ENCODE results near the gene BEND7. TPM values are rescaled to one million over a fixed set of nuclear protein-coding genes. Genes with fewer than 3 reads are reported as not detected.
"Not testable (repeated sequence)": the region's sequence is repeated elsewhere in the genome, so short reads cannot be mapped to it uniquely, and the experiment has no call there.

Gene BEND7
- total and polyA plus RNA-seq, 2 of the 13 experiments (the other 11 are each of a cell fraction or from before 2014, with no cell fraction given): 14.1 to 17.1 TPM

GRCh38 chr10:13404305-13404759, 124.5 kb downstream of the BEND7 start:
- Histone ChIP-seq H4K20me1 (ENCODE audit: insufficient read depth, low read length) (no peaks in the 10 kb centered on the region), H3K9me3 (ENCODE audit: low read length) (no peaks in the 10 kb centered on the region), H3K4me2 (ENCODE audit: low read depth, low read length) (no peak overlapping the region), H3K4me1 (ENCODE audit: insufficient read depth, low read length) (peaks cover 10% of the 10 kb centered on the region), H2AFZ (ENCODE audit: low read length) (no peak overlapping the region), H3K36me3 (replicated peaks in 1 of 2; ENCODE audit: control insufficient read depth in 1 of 2, insufficient read depth in 2 of 2, low read length in 2 of 2) (no peaks in the 10 kb centered on the region), H3K4me3 (replicated peaks in 1 of 3; ENCODE audit: insufficient read depth in 1 of 3, low read depth in 2 of 3, low read length in 3 of 3) (no peak overlapping the region), H3K27ac (ENCODE audit: extremely low read length, insufficient read depth, low read length) (no peak overlapping the region), H3K27me3 (ENCODE audit: control insufficient read depth in 1 of 2, insufficient read depth in 2 of 2, low read length in 2 of 2) (peaks cover 0 to 3% of the 10 kb centered on the region in 2 experiments; a peak in 1 of 5 replicates), H3K79me2 (ENCODE audit: insufficient read depth, low read length) (no peaks in the 10 kb centered on the region), H3K9ac (ENCODE audit: insufficient read depth, low read depth, low read length) (no peak overlapping the region)
- FAIRE-seq (no peak), ATAC-seq (no peak), DNase-seq (ENCODE audit: low spot score) (no peak)
- ChIA-PET POLR2A (no interaction called here), CTCF (ENCODE audit: low intra/inter-chr PET ratio, low total read pairs) (no interaction called here)
- no peak for TF ChIP-seq ZNF431 (CRISPR knock-in tag; IDR thresholded peaks at IDR 0.05; ENCODE audit: borderline replicate concordance, low read depth)
- no peak for TF ChIP-seq ZNF230 (CRISPR knock-in tag; IDR thresholded peaks at IDR 0.05)
- TF ChIP-seq ZSCAN22 (CRISPR knock-in tag; IDR thresholded peaks at IDR 0.05): no peak
- no peak for TF ChIP-seq ZNF331 (CRISPR knock-in tag; IDR thresholded peaks at IDR 0.05)
- no peak for TF ChIP-seq POLR2A (IDR thresholded peaks at IDR 0.05; ENCODE audit: insufficient read depth in 1 of 2, low read depth in 2 of 2, low read length in 2 of 2)
- no peak for TF ChIP-seq PAX8 (CRISPR knock-in tag; IDR thresholded peaks at IDR 0.05; ENCODE audit: borderline replicate concordance)
- no peak for TF ChIP-seq ZFP82 (CRISPR knock-in tag; IDR thresholded peaks at IDR 0.05; ENCODE audit: borderline replicate concordance)
- intact Hi-C loops (cut with micrococcal nuclease; ENCODE audit: unreplicated experiment) (no loop called here), in situ Hi-C loops (cut with HindIII; ENCODE audit: extremely low pct_ligation_motif_present, low pct_unique_long_range_greater_than_20kb) (no loop called here)
- no TSS peak for BruUV-seq (replicated peaks)
- 30% methylated on average over 3 of the region's 3 CpGs for WGBS (ENCODE audit: low lambda C conversion rate)

DNA sequence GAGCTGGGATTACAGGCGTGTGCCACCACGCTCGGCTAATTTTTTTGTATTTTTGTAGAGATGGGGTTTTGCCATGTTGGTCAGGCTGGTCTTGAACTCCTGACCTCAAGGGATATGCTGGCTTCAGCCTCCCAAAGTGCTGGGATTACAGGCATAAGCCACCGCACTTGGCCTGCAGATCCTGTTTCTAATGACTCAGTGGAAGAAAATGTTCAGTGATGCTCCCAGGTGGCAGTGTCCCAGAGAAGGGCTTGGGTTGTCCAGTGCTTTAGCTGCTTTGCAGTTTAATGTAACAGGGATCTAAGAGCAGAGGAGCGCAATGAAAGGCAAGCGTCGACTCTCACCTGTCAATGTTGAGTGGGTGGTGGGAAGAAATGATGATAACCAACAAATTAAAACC, 125.4 kb downstream of the BEND7 start:
- H3K9me3 ChIP-seq (ENCODE audit: low read length); H4K20me1 ChIP-seq (ENCODE audit: insufficient read depth, low read length); CTCF ChIA-PET (ENCODE audit: low intra/inter-chr PET ratio, low total read pairs); POLR2A ChIA-PET; H3K4me1 ChIP-seq (ENCODE audit: insufficient read depth, low read length); in situ Hi-C loops (cut with HindIII; ENCODE audit: extremely low pct_ligation_motif_present, low pct_unique_long_range_greater_than_20kb); BruUV-seq (replicated peaks); intact Hi-C loops (cut with micrococcal nuclease; ENCODE audit: unreplicated experiment); ATAC-seq; H3K27ac ChIP-seq (ENCODE audit: extremely low read length, insufficient read depth, low read length); H3K9ac ChIP-seq (ENCODE audit: insufficient read depth, low read depth, low read length); H3K36me3 ChIP-seq (replicated peaks in 1 of 2; ENCODE audit: control insufficient read depth in 1 of 2, insufficient read depth in 2 of 2, low read length in 2 of 2); H3K27me3 ChIP-seq (ENCODE audit: control insufficient read depth in 1 of 2, insufficient read depth in 2 of 2, low read length in 2 of 2); DNase-seq (ENCODE audit: low spot score); FAIRE-seq; H3K4me2 ChIP-seq (ENCODE audit: low read depth, low read length); H3K79me2 ChIP-seq (ENCODE audit: insufficient read depth, low read length); H2AFZ ChIP-seq (ENCODE audit: low read length); H3K4me3 ChIP-seq (replicated peaks in 1 of 3; ENCODE audit: insufficient read depth in 1 of 3, low read depth in 2 of 3, low read length in 3 of 3): not testable (repeated sequence)
- 70% methylated on average over 7 of the region's 7 CpGs for WGBS (ENCODE audit: low lambda C conversion rate)

All from HepG2 (cell line).